SK-N-SH treated with all-trans-retinoic acid at 6 μM for 48 hours (cell line): ENCODE data around the gene CACTIN.

Experiments
- ATAC-seq: fragments of 200-7000 bp; cut with Tn5 transposase; 3 replicates; pipeline ENCODE4 v1.9.1; 2020; ENCODE audit warnings: mild to moderate bottlenecking, moderate library complexity
- ARNTL ChIP-seq: fragments of 450-650 bp; formaldehyde crosslinking; IDR thresholded peaks from 2 replicates; pipeline ENCODE4 v1.5.0; 2020; ENCODE audit warnings: low read depth, mild to moderate bottlenecking, moderate library complexity, borderline replicate concordance
- CSDC2 ChIP-seq: fragments of 250-450 bp; sonication (Bioruptor Pico); IDR thresholded peaks from 2 replicates; pipeline ENCODE4 v1.5.0; 2020; ENCODE audit warnings: mild to moderate bottlenecking, moderate library complexity
- ESRRG ChIP-seq: fragments of 250-450 bp; sonication (Bioruptor Pico); IDR thresholded peaks from 2 replicates; pipeline ENCODE4 v1.6.1; 2021; ENCODE audit warnings: mild to moderate bottlenecking
- GLIS3 ChIP-seq: fragments of 250-450 bp; sonication (Bioruptor Pico); IDR thresholded peaks from 2 replicates; pipeline ENCODE4 v1.5.0; 2020; ENCODE audit warnings: mild to moderate bottlenecking, moderate library complexity
- ISL1 ChIP-seq: fragments of 250-450 bp; sonication (Bioruptor Pico); IDR thresholded peaks from 2 replicates; pipeline ENCODE4 v2.1.2; 2022; ENCODE audit warnings: mild to moderate bottlenecking, moderate library complexity
- OSR1 ChIP-seq: fragments of 250-450 bp; sonication (Bioruptor Pico); IDR thresholded peaks from 2 replicates; pipeline ENCODE4 v1.8.0; 2022; ENCODE audit warnings: moderate library complexity, mild to moderate bottlenecking, inconsistent platforms
- PPARA ChIP-seq: fragments of 250-450 bp; sonication (Bioruptor Pico); IDR thresholded peaks from 2 replicates; pipeline ENCODE4 v1.5.0; 2020; ENCODE audit warnings: mild to moderate bottlenecking, borderline replicate concordance
- RARB ChIP-seq: fragments of 250-450 bp; sonication (Bioruptor Pico); IDR thresholded peaks from 2 replicates; pipeline ENCODE4 v1.8.0; 2021; ENCODE audit warnings: mild to moderate bottlenecking, moderate library complexity
- SNAI2 ChIP-seq: fragments of 250-450 bp; sonication (Bioruptor Pico); IDR thresholded peaks from 2 replicates; pipeline ENCODE4 v1.5.0; 2020; ENCODE audit warnings: mild to moderate bottlenecking, moderate library complexity
- ZC3H10 ChIP-seq: fragments of 250-450 bp; sonication (Bioruptor Pico); IDR thresholded peaks from 2 replicates; pipeline ENCODE4 v1.5.1; 2021; ENCODE audit warnings: mild to moderate bottlenecking, moderate library complexity
- ZFP3 ChIP-seq: fragments of 250-450 bp; sonication (Bioruptor Pico); IDR thresholded peaks from 2 replicates; pipeline ENCODE4 v1.5.0; 2020; ENCODE audit warnings: mild to moderate bottlenecking, moderate library complexity
- ZFP30 ChIP-seq: fragments of 450-650 bp; formaldehyde crosslinking; IDR thresholded peaks from 2 replicates; pipeline ENCODE4 v1.5.0; 2022; ENCODE audit warnings: mild to moderate bottlenecking, moderate library complexity
- ZNF70 ChIP-seq: fragments of 450-650 bp; formaldehyde crosslinking; IDR thresholded peaks from 2 replicates; pipeline ENCODE4 v1.5.0; 2020; ENCODE audit warnings: mild to moderate bottlenecking, moderate library complexity
- ZNF8 ChIP-seq: fragments of 450-650 bp; formaldehyde crosslinking; IDR thresholded peaks from 2 replicates; pipeline ENCODE4 v1.5.0; 2020; ENCODE audit warnings: mild to moderate bottlenecking, moderate library complexity
- TF ChIP-seq, protein P1 (sequence below): fragments of 250-450 bp; sonication (Bioruptor Pico); IDR thresholded peaks from 2 replicates; pipeline ENCODE4 v1.8.0; 2020; ENCODE audit warnings: mild to moderate bottlenecking, moderate library complexity, borderline replicate concordance
- TF ChIP-seq, protein P2 (sequence below): fragments of 250-450 bp; sonication (Bioruptor Pico); IDR thresholded peaks from 2 replicates; pipeline ENCODE4 v1.5.1; 2021; ENCODE audit warnings: mild to moderate bottlenecking, moderate library complexity
- TF ChIP-seq, protein P3 (sequence below): fragments of 250-450 bp; sonication (Bioruptor Pico); IDR thresholded peaks from 2 replicates; pipeline ENCODE4 v1.5.1; 2020; ENCODE audit warnings: low read depth, mild to moderate bottlenecking, moderate library complexity
- TF ChIP-seq, protein P4 (sequence below): fragments of 250-450 bp; sonication (Bioruptor Pico); IDR thresholded peaks from 2 replicates; pipeline ENCODE4 v1.5.0; 2020; ENCODE audit warnings: mild to moderate bottlenecking, moderate library complexity
- TF ChIP-seq, protein P5 (sequence below): fragments of 250-450 bp; sonication (Bioruptor Pico); IDR thresholded peaks from 2 replicates; pipeline ENCODE4 v1.8.0; 2021; ENCODE audit warnings: low read depth, mild to moderate bottlenecking, moderate library complexity, borderline replicate concordance

Gene CACTIN

DNA sequence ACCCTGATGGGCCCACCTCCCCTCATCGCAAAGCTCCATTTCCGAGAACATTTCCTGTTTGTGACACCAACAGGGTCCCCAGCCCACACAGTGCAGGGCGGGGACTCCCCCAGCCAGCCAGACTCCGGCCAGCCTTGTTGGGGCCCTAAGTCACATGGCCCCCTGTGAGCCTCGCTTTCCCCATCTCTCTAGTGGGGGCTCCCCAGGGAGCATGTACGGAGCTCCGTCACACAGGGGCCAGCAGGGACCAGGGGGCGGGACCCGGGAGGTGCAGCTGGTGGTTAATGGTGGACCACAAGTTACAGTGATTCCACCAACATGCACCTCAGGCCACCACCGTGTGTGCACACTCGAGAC, 21.6 kb downstream of the CACTIN start:
- no peak for ATAC-seq
- TF ChIP-seq OSR1 (CRISPR knock-in tag): no peak
- no peak for TF ChIP-seq ZFP3 (CRISPR knock-in tag)
- no peak for TF ChIP-seq ZC3H10 (CRISPR knock-in tag)
- TF ChIP-seq ZFP30 (CRISPR knock-in tag): no peak
- TF ChIP-seq, protein P1, sequence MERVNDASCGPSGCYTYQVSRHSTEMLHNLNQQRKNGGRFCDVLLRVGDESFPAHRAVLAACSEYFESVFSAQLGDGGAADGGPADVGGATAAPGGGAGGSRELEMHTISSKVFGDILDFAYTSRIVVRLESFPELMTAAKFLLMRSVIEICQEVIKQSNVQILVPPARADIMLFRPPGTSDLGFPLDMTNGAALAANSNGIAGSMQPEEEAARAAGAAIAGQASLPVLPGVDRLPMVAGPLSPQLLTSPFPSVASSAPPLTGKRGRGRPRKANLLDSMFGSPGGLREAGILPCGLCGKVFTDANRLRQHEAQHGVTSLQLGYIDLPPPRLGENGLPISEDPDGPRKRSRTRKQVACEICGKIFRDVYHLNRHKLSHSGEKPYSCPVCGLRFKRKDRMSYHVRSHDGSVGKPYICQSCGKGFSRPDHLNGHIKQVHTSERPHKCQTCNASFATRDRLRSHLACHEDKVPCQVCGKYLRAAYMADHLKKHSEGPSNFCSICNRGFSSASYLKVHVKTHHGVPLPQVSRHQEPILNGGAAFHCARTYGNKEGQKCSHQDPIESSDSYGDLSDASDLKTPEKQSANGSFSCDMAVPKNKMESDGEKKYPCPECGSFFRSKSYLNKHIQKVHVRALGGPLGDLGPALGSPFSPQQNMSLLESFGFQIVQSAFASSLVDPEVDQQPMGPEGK: no peak
- no peak for TF ChIP-seq ESRRG (CRISPR knock-in tag)
- TF ChIP-seq ZNF70: no peak
- TF ChIP-seq ISL1 (CRISPR knock-in tag): no peak
- no peak for TF ChIP-seq RARB (CRISPR knock-in tag)
- TF ChIP-seq, protein P2, sequence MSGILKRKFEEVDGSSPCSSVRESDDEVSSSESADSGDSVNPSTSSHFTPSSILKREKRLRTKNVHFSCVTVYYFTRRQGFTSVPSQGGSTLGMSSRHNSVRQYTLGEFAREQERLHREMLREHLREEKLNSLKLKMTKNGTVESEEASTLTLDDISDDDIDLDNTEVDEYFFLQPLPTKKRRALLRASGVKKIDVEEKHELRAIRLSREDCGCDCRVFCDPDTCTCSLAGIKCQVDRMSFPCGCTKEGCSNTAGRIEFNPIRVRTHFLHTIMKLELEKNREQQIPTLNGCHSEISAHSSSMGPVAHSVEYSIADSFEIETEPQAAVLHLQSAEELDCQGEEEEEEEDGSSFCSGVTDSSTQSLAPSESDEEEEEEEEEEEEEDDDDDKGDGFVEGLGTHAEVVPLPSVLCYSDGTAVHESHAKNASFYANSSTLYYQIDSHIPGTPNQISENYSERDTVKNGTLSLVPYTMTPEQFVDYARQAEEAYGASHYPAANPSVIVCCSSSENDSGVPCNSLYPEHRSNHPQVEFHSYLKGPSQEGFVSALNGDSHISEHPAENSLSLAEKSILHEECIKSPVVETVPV: no peak
- TF ChIP-seq, protein P3, sequence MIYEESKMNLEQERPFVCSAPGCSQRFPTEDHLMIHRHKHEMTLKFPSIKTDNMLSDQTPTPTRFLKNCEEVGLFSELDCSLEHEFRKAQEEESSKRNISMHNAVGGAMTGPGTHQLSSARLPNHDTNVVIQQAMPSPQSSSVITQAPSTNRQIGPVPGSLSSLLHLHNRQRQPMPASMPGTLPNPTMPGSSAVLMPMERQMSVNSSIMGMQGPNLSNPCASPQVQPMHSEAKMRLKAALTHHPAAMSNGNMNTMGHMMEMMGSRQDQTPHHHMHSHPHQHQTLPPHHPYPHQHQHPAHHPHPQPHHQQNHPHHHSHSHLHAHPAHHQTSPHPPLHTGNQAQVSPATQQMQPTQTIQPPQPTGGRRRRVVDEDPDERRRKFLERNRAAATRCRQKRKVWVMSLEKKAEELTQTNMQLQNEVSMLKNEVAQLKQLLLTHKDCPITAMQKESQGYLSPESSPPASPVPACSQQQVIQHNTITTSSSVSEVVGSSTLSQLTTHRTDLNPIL (CRISPR knock-in tag): no peak
- TF ChIP-seq PPARA: no peak
- TF ChIP-seq CSDC2: no peak
- TF ChIP-seq, protein P4, sequence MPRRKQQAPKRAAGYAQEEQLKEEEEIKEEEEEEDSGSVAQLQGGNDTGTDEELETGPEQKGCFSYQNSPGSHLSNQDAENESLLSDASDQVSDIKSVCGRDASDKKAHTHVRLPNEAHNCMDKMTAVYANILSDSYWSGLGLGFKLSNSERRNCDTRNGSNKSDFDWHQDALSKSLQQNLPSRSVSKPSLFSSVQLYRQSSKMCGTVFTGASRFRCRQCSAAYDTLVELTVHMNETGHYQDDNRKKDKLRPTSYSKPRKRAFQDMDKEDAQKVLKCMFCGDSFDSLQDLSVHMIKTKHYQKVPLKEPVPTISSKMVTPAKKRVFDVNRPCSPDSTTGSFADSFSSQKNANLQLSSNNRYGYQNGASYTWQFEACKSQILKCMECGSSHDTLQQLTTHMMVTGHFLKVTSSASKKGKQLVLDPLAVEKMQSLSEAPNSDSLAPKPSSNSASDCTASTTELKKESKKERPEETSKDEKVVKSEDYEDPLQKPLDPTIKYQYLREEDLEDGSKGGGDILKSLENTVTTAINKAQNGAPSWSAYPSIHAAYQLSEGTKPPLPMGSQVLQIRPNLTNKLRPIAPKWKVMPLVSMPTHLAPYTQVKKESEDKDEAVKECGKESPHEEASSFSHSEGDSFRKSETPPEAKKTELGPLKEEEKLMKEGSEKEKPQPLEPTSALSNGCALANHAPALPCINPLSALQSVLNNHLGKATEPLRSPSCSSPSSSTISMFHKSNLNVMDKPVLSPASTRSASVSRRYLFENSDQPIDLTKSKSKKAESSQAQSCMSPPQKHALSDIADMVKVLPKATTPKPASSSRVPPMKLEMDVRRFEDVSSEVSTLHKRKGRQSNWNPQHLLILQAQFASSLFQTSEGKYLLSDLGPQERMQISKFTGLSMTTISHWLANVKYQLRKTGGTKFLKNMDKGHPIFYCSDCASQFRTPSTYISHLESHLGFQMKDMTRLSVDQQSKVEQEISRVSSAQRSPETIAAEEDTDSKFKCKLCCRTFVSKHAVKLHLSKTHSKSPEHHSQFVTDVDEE (CRISPR knock-in tag): no peak
- no peak for TF ChIP-seq GLIS3 (CRISPR knock-in tag)
- no peak for TF ChIP-seq ZNF8 (CRISPR knock-in tag)
- TF ChIP-seq ARNTL (CRISPR knock-in tag): no peak
- no peak for TF ChIP-seq SNAI2 (CRISPR knock-in tag)
- TF ChIP-seq, protein P5, sequence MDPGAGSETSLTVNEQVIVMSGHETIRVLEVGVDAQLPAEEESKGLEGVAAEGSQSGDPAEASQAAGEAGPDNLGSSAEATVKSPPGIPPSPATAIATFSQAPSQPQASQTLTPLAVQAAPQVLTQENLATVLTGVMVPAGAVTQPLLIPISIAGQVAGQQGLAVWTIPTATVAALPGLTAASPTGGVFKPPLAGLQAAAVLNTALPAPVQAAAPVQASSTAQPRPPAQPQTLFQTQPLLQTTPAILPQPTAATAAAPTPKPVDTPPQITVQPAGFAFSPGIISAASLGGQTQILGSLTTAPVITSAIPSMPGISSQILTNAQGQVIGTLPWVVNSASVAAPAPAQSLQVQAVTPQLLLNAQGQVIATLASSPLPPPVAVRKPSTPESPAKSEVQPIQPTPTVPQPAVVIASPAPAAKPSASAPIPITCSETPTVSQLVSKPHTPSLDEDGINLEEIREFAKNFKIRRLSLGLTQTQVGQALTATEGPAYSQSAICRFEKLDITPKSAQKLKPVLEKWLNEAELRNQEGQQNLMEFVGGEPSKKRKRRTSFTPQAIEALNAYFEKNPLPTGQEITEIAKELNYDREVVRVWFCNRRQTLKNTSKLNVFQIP (CRISPR knock-in tag): no peak
- TF ChIP-seq, all 23 proteins: peak for 0

DNA sequence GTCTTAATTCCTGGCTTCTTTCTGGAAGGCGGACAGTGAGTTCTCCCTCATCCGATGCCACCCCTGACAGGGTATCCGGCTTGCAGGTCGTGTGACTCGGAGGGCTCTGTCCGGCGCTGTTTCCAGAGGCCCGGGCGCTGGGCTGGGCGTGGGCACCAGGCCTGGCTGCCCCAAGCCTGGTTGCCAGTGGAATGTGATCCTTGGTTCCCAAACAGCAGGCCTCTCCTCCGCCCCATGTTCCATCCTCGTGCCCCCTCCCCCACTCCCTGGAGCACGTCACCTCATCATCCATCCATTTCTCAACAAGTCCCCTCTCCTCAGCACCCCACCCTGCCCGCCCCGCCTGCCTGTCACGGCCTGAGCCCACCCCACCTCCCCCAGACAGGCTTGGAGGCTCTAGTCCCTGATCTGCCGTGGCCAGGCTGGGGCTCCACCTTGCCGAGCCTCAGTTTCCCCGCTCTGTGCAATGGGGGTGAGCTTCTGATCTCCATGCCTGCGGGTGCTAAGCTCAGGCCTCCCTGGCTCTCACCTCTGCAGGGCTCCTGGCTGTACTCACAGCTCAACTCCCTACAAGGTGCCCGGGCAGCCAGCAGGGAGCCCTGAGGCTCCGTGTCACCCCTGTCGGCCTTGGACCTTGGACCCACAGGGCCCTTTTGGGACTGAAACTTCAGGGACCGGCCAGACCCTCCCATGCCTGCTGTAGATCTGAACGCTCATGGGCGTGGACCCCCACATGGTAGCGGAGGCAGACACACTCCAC, 22.2 kb downstream of the CACTIN start:
- ATAC-seq: no peak
- TF ChIP-seq ZNF70: no peak
- TF ChIP-seq, protein P5 (CRISPR knock-in tag): no peak
- TF ChIP-seq, all 23 proteins: peak for 0
